GM12878 (cell line): ENCODE results near the gene IBA57.

Source experiments
- FOXK2 ChIP-seq: fragments of 450-650 bp; IDR thresholded peaks from 2 replicates; pipeline ENCODE4 v1.6.1; 2017; ENCODE audit warnings: mild to moderate bottlenecking, moderate library complexity
- HDAC2 ChIP-seq: fragments of 200-600 bp; sonication (generic); IDR thresholded peaks from 2 replicates; pipeline ENCODE4 v1.6.1; 2017
- JUNB ChIP-seq: IDR thresholded peaks from 2 replicates; pipeline ENCODE4 v1.6.1; 2016; ENCODE audit warnings: antibody characterized with exemption, mild to moderate bottlenecking
- NFYA ChIP-seq: IDR thresholded peaks from 2 replicates; pipeline ENCODE4 v1.6.1; 2011; ENCODE audit warnings: low read depth, mild to moderate bottlenecking, low read length, improper control_type of control experiment, borderline replicate concordance
- NR2C2 ChIP-seq: IDR thresholded peaks from 2 replicates; pipeline ENCODE4 v1.6.1; 2011; ENCODE audit warnings: borderline replicate concordance, low read depth; ENCODE audit not compliant: control insufficient read depth, insufficient read length
- PBX3 ChIP-seq: IDR thresholded peaks from 2 replicates; pipeline ENCODE4 v1.6.1; 2011; ENCODE audit warnings: mild to moderate bottlenecking, low read depth, low read length, moderate library complexity; ENCODE audit not compliant: insufficient replicate concordance
- POLR2AphosphoS5 ChIP-seq: IDR thresholded peaks from 2 replicates; pipeline ENCODE4 v1.6.1; 2011; ENCODE audit warnings: mild to moderate bottlenecking, low read length, inconsistent platforms
- TARDBP ChIP-seq: IDR thresholded peaks from 2 replicates; pipeline ENCODE4 v1.6.1; 2016; ENCODE audit warnings: borderline replicate concordance
- TCF3 ChIP-seq: IDR thresholded peaks from 2 replicates; pipeline ENCODE4 v1.6.1; 2012; ENCODE audit warnings: low read depth, mild to moderate bottlenecking, low read length, borderline replicate concordance; ENCODE audit not compliant: insufficient read depth
- YY1 ChIP-seq: IDR thresholded peaks from 2 replicates; pipeline ENCODE4 v1.6.1; 2011; ENCODE audit warnings: low read depth, mild to moderate bottlenecking, low read length
- TF ChIP-seq, protein P1 (sequence below): fragments of 450-650 bp; formaldehyde crosslinking; IDR thresholded peaks from 2 replicates; pipeline ENCODE4 v1.4.0; 2020; ENCODE audit warnings: mild to moderate bottlenecking, moderate library complexity
- TF ChIP-seq, protein P2 (sequence below), 3 experiments: IDR thresholded peaks in 2 of 3; conservative IDR thresholded peaks in 1 of 3; 2 replicates each; pipeline ENCODE4 v1.5.1; 2011; ENCODE audit warnings: low read depth in 3 of 3, low read length in 3 of 3, mild to moderate bottlenecking in 3 of 3, control low read depth in 2 of 3, moderate library complexity in 2 of 3, inconsistent platforms in 1 of 3, mixed read lengths in 1 of 3; ENCODE audit not compliant: control insufficient read depth in 2 of 3, insufficient read depth in 1 of 3; ENCODE audit errors: extremely low read depth in 1 of 3

GRCh38 chr1:228172591-228173527 lies 7.3 kb downstream of the IBA57 start:
- no peak for TF ChIP-seq HDAC2
- no peak for TF ChIP-seq NFYA
- TF ChIP-seq TARDBP, result no peak
- TF ChIP-seq YY1, result no peak
- TF ChIP-seq, protein P1, sequence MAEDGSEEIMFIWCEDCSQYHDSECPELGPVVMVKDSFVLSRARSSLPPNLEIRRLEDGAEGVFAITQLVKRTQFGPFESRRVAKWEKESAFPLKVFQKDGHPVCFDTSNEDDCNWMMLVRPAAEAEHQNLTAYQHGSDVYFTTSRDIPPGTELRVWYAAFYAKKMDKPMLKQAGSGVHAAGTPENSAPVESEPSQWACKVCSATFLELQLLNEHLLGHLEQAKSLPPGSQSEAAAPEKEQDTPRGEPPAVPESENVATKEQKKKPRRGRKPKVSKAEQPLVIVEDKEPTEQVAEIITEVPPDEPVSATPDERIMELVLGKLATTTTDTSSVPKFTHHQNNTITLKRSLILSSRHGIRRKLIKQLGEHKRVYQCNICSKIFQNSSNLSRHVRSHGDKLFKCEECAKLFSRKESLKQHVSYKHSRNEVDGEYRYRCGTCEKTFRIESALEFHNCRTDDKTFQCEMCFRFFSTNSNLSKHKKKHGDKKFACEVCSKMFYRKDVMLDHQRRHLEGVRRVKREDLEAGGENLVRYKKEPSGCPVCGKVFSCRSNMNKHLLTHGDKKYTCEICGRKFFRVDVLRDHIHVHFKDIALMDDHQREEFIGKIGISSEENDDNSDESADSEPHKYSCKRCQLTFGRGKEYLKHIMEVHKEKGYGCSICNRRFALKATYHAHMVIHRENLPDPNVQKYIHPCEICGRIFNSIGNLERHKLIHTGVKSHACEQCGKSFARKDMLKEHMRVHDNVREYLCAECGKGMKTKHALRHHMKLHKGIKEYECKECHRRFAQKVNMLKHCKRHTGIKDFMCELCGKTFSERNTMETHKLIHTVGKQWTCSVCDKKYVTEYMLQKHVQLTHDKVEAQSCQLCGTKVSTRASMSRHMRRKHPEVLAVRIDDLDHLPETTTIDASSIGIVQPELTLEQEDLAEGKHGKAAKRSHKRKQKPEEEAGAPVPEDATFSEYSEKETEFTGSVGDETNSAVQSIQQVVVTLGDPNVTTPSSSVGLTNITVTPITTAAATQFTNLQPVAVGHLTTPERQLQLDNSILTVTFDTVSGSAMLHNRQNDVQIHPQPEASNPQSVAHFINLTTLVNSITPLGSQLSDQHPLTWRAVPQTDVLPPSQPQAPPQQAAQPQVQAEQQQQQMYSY (CRISPR knock-in tag), result no peak
- TF ChIP-seq, protein P2, sequence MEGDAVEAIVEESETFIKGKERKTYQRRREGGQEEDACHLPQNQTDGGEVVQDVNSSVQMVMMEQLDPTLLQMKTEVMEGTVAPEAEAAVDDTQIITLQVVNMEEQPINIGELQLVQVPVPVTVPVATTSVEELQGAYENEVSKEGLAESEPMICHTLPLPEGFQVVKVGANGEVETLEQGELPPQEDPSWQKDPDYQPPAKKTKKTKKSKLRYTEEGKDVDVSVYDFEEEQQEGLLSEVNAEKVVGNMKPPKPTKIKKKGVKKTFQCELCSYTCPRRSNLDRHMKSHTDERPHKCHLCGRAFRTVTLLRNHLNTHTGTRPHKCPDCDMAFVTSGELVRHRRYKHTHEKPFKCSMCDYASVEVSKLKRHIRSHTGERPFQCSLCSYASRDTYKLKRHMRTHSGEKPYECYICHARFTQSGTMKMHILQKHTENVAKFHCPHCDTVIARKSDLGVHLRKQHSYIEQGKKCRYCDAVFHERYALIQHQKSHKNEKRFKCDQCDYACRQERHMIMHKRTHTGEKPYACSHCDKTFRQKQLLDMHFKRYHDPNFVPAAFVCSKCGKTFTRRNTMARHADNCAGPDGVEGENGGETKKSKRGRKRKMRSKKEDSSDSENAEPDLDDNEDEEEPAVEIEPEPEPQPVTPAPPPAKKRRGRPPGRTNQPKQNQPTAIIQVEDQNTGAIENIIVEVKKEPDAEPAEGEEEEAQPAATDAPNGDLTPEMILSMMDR (IDR thresholded peaks at IDR 0.05 in 2 of 3, conservative IDR thresholded peaks at IDR 0.05 in 1 of 3; ENCODE audit: control insufficient read depth in 2 of 3, extremely low read depth in 1 of 3, insufficient read depth in 1 of 3, low read depth in 3 of 3, low read length in 3 of 3), result no peak
- TF ChIP-seq POLR2AphosphoS5, result no peak
- no peak for TF ChIP-seq NR2C2
- TF ChIP-seq TCF3, result no peak
- TF ChIP-seq JUNB, result no peak
- TF ChIP-seq FOXK2, result no peak
- TF ChIP-seq PBX3, result no peak
